Mesothelial cell of epicardium (in vitro differentiated cells): ENCODE measurements around the gene ZNF610. TPM values are rescaled to one million over a fixed set of nuclear protein-coding genes. Genes with fewer than 3 reads are reported as not detected.
A peak's percentile ranks its signal among the peaks of the same experiment; 100 is the strongest.
"Not testable (repeated sequence)": the region's sequence is repeated elsewhere in the genome, so short reads cannot be mapped to it uniquely, and the experiment has no call there.

Source experiments
- DNase-seq, 2 experiments: peaks; one replicate each; pipeline ENCODE4 v3.0.0; 2021; ENCODE audit warnings: low spot score in 2 of 2; ENCODE audit not compliant: unreplicated experiment in 2 of 2
- H3K27ac Mint-ChIP-seq: 2 replicates; pipeline ENCODE4 v1.8.0; 2021; ENCODE audit warnings: mixed read lengths
- H3K27me3 Mint-ChIP-seq: 2 replicates; pipeline ENCODE4 v1.8.0; 2021; ENCODE audit warnings: low read depth, mixed read lengths
- H3K36me3 Mint-ChIP-seq: 2 replicates; pipeline ENCODE4 v1.8.0; 2021; ENCODE audit warnings: mixed read lengths
- H3K4me1 Mint-ChIP-seq: 2 replicates; pipeline ENCODE4 v1.8.0; 2021; ENCODE audit warnings: mixed read lengths
- H3K4me3 Mint-ChIP-seq: 2 replicates; pipeline ENCODE4 v1.8.0; 2021; ENCODE audit warnings: mild to moderate bottlenecking, moderate library complexity, mixed read lengths
- H3K9me3 Mint-ChIP-seq: 2 replicates; pipeline ENCODE4 v1.8.0; 2021; ENCODE audit warnings: mixed read lengths
- total RNA-seq: library from RNA; stranded (reverse); gene quantifications from 3 replicates; pipeline ENCODE4 v1.2.1, GENCODE V29; 2021
- TF ChIP-seq, protein P1 (sequence below): fragments of 200-600 bp; sonication (generic); IDR thresholded peaks from one replicate; pipeline ENCODE4 v1.5.0; 2021; ENCODE audit warnings: antibody characterized with exemption; ENCODE audit not compliant: unreplicated experiment

ZNF610 gene
- total RNA-seq, result 14.2 to 16.0 TPM (median 14.2 TPM) in 3 replicates

DNA sequence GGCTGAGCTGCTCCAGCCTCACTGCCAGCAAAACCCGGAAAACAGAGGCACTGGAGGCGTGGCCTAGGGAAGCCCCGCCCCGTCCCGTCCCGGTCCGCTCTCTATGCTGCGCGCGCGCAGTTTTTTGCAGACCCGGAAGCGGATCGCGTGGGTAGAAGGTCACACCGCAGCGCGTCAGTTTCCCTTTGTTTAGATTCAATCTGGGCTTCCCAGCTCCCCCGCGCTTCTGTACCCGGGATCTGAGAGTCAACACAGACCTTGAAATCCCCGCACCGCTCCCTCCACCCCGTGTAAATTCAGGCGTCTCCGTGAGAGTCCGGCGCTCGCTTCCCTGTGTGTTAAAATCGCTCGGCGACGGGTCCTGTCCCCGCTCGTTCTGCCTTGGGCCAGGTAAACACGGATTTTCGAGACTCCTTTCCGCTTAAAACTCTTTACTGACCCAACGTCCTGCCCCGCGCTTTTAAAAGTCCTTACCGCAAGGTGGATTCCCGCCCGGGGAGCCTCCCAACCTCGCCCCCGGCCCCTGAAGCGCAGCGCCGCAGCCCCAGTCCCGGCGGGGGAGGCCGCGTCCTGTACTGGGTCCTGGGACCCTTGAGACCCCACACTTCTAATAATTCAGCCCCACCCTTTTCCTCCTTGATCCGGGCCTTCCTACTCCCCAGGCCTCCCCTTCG, at the start of gene ZNF610:
ZNF610 (plus strand) TSS at position 127 of the 674 bp plus-strand sequence. CDS start 12,930 bp downstream, outside the sequence.
- peak within 1 kb of the TSS; percentile 94 for H3K4me3 Mint-ChIP-seq
- TF ChIP-seq, protein P1, sequence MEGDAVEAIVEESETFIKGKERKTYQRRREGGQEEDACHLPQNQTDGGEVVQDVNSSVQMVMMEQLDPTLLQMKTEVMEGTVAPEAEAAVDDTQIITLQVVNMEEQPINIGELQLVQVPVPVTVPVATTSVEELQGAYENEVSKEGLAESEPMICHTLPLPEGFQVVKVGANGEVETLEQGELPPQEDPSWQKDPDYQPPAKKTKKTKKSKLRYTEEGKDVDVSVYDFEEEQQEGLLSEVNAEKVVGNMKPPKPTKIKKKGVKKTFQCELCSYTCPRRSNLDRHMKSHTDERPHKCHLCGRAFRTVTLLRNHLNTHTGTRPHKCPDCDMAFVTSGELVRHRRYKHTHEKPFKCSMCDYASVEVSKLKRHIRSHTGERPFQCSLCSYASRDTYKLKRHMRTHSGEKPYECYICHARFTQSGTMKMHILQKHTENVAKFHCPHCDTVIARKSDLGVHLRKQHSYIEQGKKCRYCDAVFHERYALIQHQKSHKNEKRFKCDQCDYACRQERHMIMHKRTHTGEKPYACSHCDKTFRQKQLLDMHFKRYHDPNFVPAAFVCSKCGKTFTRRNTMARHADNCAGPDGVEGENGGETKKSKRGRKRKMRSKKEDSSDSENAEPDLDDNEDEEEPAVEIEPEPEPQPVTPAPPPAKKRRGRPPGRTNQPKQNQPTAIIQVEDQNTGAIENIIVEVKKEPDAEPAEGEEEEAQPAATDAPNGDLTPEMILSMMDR, result no peak
- peaks cover 12% of the 10 kb centered on the region for H3K4me1 Mint-ChIP-seq
- H3K36me3 Mint-ChIP-seq, result peaks cover 27% of the 10 kb centered on the region
- peak within 1 kb of the TSS; percentile 98 for H3K27ac Mint-ChIP-seq
- DNase-seq, result peak; percentile 73 to 91
- H3K27me3 Mint-ChIP-seq, result no peaks in the 10 kb centered on the region
- peaks cover 24% of the 10 kb centered on the region for H3K9me3 Mint-ChIP-seq

DNA sequence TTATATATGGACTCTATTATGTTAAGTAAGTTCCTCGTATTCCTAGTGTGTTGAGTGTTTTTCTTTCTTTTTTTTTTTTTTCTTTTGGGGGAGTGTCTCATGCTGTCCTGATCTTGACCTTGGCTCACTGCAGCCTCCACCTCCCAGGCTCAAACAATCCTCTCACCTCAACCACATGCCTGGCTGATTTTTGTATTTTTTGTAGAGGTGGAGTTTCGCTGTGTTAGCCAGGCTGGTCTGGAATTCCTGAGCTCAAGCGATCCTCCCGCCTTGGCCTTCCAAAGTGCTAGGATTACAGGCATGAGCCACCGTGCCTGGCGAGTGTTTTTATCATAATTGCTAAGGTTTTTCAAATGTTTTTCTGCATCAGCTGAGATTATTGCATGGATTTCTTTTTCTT, 49.8 kb upstream of the ZNF610 start:
- H3K4me1 Mint-ChIP-seq, result peaks cover 9% of the 10 kb centered on the region
- H3K36me3 Mint-ChIP-seq, result peaks cover 66% of the 10 kb centered on the region
- TF ChIP-seq, protein P1, result no peak
- no peaks in the 10 kb centered on the region for H3K27me3 Mint-ChIP-seq
- no peak overlapping the region for H3K27ac Mint-ChIP-seq
- no peak overlapping the region for H3K4me3 Mint-ChIP-seq
- peaks cover 15% of the 10 kb centered on the region for H3K9me3 Mint-ChIP-seq
- DNase-seq, result no peak

DNA sequence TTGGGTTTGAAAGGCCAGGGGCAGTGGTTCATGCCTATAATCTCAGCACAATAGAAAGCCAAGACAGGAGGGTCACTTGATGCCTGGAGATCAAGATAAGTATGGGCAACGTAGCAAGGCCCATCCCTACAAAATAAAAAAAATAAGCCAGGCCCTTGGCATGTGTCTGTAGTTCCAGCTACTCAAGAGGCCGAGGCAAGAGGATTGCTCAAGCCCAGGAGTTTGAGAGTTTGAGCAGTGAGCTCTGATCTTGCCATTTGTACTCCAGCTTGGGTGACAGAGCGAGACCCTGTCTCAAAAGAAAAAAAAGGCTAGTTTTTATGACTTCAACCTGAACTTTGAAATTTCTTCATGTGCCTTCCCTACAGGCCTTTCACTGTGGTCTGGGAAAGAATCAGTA, 44.3 kb upstream of the ZNF610 start:
- TF ChIP-seq, protein P1, result no peak
- no peak overlapping the region for H3K27ac Mint-ChIP-seq
- H3K36me3 Mint-ChIP-seq, result peaks cover 46% of the 10 kb centered on the region
- H3K27me3 Mint-ChIP-seq, result no peaks in the 10 kb centered on the region
- H3K9me3 Mint-ChIP-seq, result peaks cover 15% of the 10 kb centered on the region
- H3K4me1 Mint-ChIP-seq, result peaks cover 10% of the 10 kb centered on the region
- DNase-seq, result no peak
- H3K4me3 Mint-ChIP-seq, result no peak overlapping the region

DNA sequence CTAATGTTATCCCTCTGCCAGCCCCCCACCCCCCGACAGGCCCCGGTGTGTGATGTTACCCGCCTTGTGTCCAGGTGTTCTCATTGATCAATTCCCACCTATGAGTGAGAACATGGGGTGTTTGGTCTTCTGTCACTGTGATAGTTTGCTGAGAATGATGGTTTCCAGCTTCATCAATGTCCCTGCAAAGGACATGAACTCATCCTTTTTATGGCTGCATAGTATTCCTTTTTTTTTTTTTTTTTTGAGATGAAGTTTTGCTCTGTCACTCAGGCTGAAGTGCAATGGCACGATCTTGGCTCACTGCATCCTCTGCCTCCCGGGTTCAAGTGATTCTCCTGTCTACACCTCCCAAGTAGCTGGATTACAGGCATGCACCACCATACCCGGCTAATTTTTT, 43.1 kb upstream of the ZNF610 start:
- not testable (repeated sequence) for H3K4me3 Mint-ChIP-seq, DNase-seq, H3K9me3 Mint-ChIP-seq, H3K27ac Mint-ChIP-seq, H3K27me3 Mint-ChIP-seq
- Mint-ChIP-seq H3K36me3 (peaks cover 41% of the 10 kb centered on the region), H3K4me1 (peaks cover 14% of the 10 kb centered on the region)

DNA sequence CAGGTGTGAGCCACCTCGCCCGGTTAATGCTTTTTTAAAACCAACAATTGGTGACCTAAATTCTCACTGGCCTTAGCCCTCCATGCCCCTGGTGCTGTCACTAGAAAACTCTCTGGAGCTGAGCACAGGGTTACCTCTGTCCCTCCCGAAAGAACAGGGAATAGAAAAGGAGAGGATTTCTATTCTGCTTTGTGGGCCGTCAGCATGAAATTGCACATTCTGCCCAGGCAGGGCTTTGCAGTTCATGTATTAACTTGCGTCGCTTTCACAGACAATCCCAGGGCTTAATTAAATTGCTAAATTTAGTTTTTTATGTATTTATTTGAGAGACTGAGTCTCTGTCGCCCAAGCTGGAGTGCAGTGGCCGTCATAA, 39.7 kb upstream of the ZNF610 start:
- TF ChIP-seq, protein P1, result no peak
- peak overlapping the region; percentile 80 for H3K4me3 Mint-ChIP-seq
- no peak for DNase-seq
- no peaks in the 10 kb centered on the region for H3K27me3 Mint-ChIP-seq
- H3K36me3 Mint-ChIP-seq, result peaks cover 48% of the 10 kb centered on the region
- peaks cover 18% of the 10 kb centered on the region for H3K9me3 Mint-ChIP-seq
- H3K27ac Mint-ChIP-seq, result peak overlapping the region; percentile 79
- peaks cover 13% of the 10 kb centered on the region for H3K4me1 Mint-ChIP-seq

DNA sequence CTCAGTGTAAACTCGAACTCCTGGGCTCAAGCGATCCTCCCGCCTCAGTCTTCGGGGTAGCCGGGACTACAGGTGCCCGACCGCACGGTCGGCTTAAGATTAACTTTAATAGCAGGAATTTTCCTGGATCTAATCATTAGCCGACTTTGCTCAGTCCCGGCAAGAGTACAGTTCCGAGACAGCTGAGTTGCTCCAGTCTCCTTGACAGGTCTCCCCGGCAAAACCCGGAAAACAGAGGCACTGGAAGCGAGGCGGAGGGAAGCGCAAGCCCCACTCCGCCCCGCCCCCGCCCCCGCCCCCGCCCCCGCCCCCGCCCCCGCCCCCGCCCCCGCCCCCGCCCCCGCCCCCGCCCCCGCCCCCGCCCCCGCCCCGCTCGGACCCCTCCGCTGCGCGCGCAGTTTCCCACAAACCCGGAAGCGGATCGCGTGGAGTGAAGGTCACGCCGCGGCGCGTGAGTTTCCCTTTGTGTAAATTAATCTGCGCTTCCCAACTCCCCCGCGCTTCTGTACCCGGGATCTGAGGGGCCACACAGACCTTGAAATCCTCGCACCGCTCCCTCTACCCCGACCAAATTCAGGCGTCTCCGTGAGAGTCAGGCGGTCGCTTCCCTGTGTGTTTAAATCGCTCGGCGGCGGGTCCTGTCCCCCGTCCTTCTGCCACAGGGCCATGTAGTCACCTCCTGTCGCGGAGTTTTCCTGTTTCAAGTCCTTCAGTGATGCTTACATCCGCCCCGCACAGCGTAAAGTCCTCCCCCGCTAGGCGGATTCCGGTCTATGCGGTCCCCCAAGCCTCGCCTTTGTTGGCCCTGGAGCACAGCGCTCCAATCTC, 39.1 kb upstream of the ZNF610 start, which contains the start of gene ZNF480:
ZNF480 (plus strand) TSS at position 397 of the 828 bp plus-strand sequence. CDS start 3,244 bp downstream, outside the sequence.
- peak within 1 kb of the TSS; percentile 88 for H3K27ac Mint-ChIP-seq
- peaks cover 52% of the 10 kb centered on the region for H3K36me3 Mint-ChIP-seq
- no peaks in the 10 kb centered on the region for H3K27me3 Mint-ChIP-seq
- peaks cover 13% of the 10 kb centered on the region for H3K4me1 Mint-ChIP-seq
- DNase-seq, result peak; percentile 76 to 83
- TF ChIP-seq, protein P1, result no peak
- peak within 1 kb of the TSS; percentile 84 for H3K4me3 Mint-ChIP-seq
- H3K9me3 Mint-ChIP-seq, result peaks cover 24% of the 10 kb centered on the region
